SK-N-SH treated with all-trans-retinoic acid at 6 μM for 48 hours (cell line): ENCODE measurements around the gene ANKRD44.

ENCODE experiments used
- OSR1 ChIP-seq: fragments of 250-450 bp; sonication (Bioruptor Pico); IDR thresholded peaks from 2 replicates; pipeline ENCODE4 v1.8.0; 2022; ENCODE audit warnings: moderate library complexity, mild to moderate bottlenecking, inconsistent platforms
- PATZ1 ChIP-seq: fragments of 250-450 bp; sonication (Bioruptor Pico); IDR thresholded peaks from 2 replicates; pipeline ENCODE4 v1.8.0; 2020; ENCODE audit warnings: mild to moderate bottlenecking, moderate library complexity, borderline replicate concordance
- PPARA ChIP-seq: fragments of 250-450 bp; sonication (Bioruptor Pico); IDR thresholded peaks from 2 replicates; pipeline ENCODE4 v1.5.0; 2020; ENCODE audit warnings: mild to moderate bottlenecking, borderline replicate concordance
- RARB ChIP-seq: fragments of 250-450 bp; sonication (Bioruptor Pico); IDR thresholded peaks from 2 replicates; pipeline ENCODE4 v1.8.0; 2021; ENCODE audit warnings: mild to moderate bottlenecking, moderate library complexity
- SNAI2 ChIP-seq: fragments of 250-450 bp; sonication (Bioruptor Pico); IDR thresholded peaks from 2 replicates; pipeline ENCODE4 v1.5.0; 2020; ENCODE audit warnings: mild to moderate bottlenecking, moderate library complexity
- ZFP30 ChIP-seq: fragments of 450-650 bp; formaldehyde crosslinking; IDR thresholded peaks from 2 replicates; pipeline ENCODE4 v1.5.0; 2022; ENCODE audit warnings: mild to moderate bottlenecking, moderate library complexity
- ZNF8 ChIP-seq: fragments of 450-650 bp; formaldehyde crosslinking; IDR thresholded peaks from 2 replicates; pipeline ENCODE4 v1.5.0; 2020; ENCODE audit warnings: mild to moderate bottlenecking, moderate library complexity

GRCh38 chr2:197328461-197328860 lies 17.9 kb upstream of the ANKRD44 start:
- TF ChIP-seq ZNF8 (no peak), PPARA (no peak), ZFP30 (CRISPR knock-in tag) (no peak), PATZ1 (no peak), SNAI2 (CRISPR knock-in tag) (no peak), RARB (CRISPR knock-in tag) (no peak), OSR1 (CRISPR knock-in tag) (no peak)
